Measurements from ENCODE around the gene PAOX. TPM values are rescaled to one million over a fixed set of nuclear protein-coding genes. Genes with fewer than 3 reads are reported as not detected.

The PAOX gene
- total and polyA plus RNA-seq, 9 of the 15 experiments (the other 6 are each of a cell fraction or from before 2014, with no cell fraction given) = 0.80 to 6.4 (median 2.6) TPM

DNA sequence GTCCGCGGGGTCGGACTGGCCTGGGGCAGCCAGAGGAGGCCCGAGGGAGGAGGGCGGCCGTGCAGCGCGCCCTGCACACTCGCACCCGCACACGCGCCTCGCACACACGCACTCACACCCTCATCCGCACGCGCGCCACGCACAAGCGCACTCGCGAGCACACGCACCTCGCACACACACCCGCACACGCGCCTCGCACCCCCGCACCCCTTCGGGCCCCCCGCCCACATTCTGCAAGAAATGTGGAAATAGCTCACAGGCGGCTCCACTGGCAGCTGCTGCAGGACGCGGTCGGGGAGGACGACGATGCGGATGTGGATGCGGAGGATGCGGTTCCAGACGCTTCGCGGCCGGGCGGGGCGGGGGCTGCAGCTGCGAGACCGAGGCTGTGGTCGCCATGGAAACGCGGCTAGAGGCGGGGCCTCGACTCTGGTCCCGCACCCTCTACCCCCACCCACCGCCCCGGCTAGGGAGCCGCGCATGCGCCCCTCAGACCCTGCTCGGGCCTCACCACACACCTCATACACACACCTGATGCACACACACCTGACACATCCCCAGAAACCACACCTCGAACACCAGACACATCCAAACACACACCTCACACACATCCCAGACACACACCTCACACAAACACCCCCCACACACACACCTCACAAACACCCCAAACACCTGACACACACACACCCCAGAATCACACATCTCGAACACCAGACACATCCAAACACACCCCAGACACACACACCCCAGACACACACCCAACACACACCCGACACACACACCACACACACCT lies 42.3 kb upstream of the PAOX start, which contains the start of gene CALY (continued):
- TF ChIP-seq, protein P1, sequence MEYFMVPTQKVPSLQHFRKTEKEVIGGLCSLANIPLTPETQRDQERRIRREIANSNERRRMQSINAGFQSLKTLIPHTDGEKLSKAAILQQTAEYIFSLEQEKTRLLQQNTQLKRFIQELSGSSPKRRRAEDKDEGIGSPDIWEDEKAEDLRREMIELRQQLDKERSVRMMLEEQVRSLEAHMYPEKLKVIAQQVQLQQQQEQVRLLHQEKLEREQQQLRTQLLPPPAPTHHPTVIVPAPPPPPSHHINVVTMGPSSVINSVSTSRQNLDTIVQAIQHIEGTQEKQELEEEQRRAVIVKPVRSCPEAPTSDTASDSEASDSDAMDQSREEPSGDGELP (CRISPR knock-in tag; IDR thresholded peaks at IDR 0.05; ENCODE audit: borderline replicate concordance) = peak; percentile 44; the same call in 1 of the 2 replicates
- TF ChIP-seq FOXM1 (IDR thresholded peaks at IDR 0.05; ENCODE audit: low read depth) (no peak), FOXM1 (CRISPR knock-in tag; IDR thresholded peaks at IDR 0.05; ENCODE audit: low read depth) (no peak), FOXJ2 (tag; IDR thresholded peaks at IDR 0.05) (no peak), EGR1 (conservative IDR thresholded peaks at IDR 0.05) (0 out of 2 replicates have a peak, but pooled peaks have one; percentile 10), RFX1 (IDR thresholded peaks at IDR 0.05) (peak; percentile 85)
- TF ChIP-seq, protein P2, sequence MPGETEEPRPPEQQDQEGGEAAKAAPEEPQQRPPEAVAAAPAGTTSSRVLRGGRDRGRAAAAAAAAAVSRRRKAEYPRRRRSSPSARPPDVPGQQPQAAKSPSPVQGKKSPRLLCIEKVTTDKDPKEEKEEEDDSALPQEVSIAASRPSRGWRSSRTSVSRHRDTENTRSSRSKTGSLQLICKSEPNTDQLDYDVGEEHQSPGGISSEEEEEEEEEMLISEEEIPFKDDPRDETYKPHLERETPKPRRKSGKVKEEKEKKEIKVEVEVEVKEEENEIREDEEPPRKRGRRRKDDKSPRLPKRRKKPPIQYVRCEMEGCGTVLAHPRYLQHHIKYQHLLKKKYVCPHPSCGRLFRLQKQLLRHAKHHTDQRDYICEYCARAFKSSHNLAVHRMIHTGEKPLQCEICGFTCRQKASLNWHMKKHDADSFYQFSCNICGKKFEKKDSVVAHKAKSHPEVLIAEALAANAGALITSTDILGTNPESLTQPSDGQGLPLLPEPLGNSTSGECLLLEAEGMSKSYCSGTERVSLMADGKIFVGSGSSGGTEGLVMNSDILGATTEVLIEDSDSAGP (CRISPR knock-in tag; IDR thresholded peaks at IDR 0.05) = no peak

DNA sequence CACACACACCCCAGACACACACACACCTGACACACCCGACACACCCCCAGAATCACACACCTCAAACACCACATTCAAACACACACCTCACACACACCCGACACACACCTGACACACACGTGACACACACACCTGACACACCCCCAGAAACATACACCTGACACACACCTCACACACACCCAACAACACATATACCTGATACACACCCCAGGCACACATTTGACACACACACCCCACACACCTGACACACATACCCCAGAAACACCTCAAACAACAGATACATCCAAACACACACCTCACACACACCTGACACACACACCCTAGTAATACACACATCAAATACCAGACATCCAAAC lies 41.7 kb upstream of the PAOX start:
- H3K4me1 ChIP-seq (replicated peaks in 1 of 2; ENCODE audit: control insufficient read depth in 2 of 2, insufficient read depth in 2 of 2, low read length in 2 of 2) = peaks cover 0 to 26% of the 10 kb centered on the region in 2 experiments; a peak in 2 of 5 replicates
- H2AFZ ChIP-seq (ENCODE audit: low read depth, low read length) = no peak overlapping the region
- H3K9me1 ChIP-seq (ENCODE audit: control insufficient read depth, insufficient read depth, low read length) = no peaks in the 10 kb centered on the region
- no peaks in the 10 kb centered on the region for H3K36me3 ChIP-seq (ENCODE audit: control insufficient read depth, insufficient read depth, low read length)
- H3K27me3 ChIP-seq (ENCODE audit: control insufficient read depth in 2 of 2, insufficient read depth in 2 of 2, low read length in 2 of 2) = peaks cover 6% of the 10 kb centered on the region in 2 experiments; a peak in 3 of 5 replicates
- H3K4me2 ChIP-seq (ENCODE audit: insufficient read depth, low read length) = no peak overlapping the region
- TF ChIP-seq FUS (optimal IDR thresholded peaks at IDR 0.05; ENCODE audit: low read depth, low read length) = no peak
- TF ChIP-seq, protein P3, sequence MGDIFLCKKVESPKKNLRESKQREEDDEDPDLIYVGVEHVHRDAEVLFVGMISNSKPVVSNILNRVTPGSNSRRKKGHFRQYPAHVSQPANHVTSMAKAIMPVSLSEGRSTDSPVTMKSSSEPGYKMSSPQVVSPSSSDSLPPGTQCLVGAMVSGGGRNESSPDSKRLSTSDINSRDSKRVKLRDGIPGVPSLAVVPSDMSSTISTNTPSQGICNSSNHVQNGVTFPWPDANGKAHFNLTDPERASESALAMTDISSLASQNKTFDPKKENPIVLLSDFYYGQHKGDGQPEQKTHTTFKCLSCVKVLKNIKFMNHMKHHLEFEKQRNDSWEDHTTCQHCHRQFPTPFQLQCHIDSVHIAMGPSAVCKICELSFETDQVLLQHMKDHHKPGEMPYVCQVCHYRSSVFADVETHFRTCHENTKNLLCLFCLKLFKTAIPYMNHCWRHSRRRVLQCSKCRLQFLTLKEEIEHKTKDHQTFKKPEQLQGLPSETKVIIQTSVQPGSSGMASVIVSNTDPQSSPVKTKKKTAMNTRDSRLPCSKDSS (IDR thresholded peaks at IDR 0.05; ENCODE audit: low read depth, partially characterized antibody) = peak; percentile 12
- H3K4me3 ChIP-seq = no peak overlapping the region
- no peak for ATAC-seq
- no peak for DNase-seq (ENCODE audit: extremely low read depth in 1 of 4, low spot score in 3 of 4)
- intact Hi-C loops (cut with micrococcal nuclease) = no loop called here
- H4K20me1 ChIP-seq (replicated peaks; ENCODE audit: control insufficient read depth, insufficient read depth, low read length) = no peaks in the 10 kb centered on the region
- 40% methylated on average over 1 of the region's 3 CpGs for WGBS (ENCODE audit: insufficient coverage, low coverage, missing lambda C conversion rate)
- BruUV-seq (replicated peaks) = no TSS peak
- no peaks in the 10 kb centered on the region for H3K79me2 ChIP-seq (ENCODE audit: control insufficient read depth, insufficient read depth, low read length)
- no peak overlapping the region for H3K9ac ChIP-seq (ENCODE audit: insufficient read depth in 1 of 2, low read depth in 2 of 2, low read length in 2 of 2)
- ChIA-PET CTCF (ENCODE audit: low intra/inter-chr PET ratio) (no interaction called here), POLR2A (no interaction called here)
- H3K27ac ChIP-seq (ENCODE audit: extremely low read depth, low read depth, low read length) = no peak overlapping the region
- peak; percentile 68 for FAIRE-seq
- H3K9me3 ChIP-seq (replicated peaks; ENCODE audit: control insufficient read depth, insufficient read depth, low read depth, low read length) = no peaks in the 10 kb centered on the region
- in situ Hi-C loops (cut with MboI) = no loop called here

Data from K562 (cell line).